ENCODE data around the gene NT5DC1.

NT5DC1 gene

DNA sequence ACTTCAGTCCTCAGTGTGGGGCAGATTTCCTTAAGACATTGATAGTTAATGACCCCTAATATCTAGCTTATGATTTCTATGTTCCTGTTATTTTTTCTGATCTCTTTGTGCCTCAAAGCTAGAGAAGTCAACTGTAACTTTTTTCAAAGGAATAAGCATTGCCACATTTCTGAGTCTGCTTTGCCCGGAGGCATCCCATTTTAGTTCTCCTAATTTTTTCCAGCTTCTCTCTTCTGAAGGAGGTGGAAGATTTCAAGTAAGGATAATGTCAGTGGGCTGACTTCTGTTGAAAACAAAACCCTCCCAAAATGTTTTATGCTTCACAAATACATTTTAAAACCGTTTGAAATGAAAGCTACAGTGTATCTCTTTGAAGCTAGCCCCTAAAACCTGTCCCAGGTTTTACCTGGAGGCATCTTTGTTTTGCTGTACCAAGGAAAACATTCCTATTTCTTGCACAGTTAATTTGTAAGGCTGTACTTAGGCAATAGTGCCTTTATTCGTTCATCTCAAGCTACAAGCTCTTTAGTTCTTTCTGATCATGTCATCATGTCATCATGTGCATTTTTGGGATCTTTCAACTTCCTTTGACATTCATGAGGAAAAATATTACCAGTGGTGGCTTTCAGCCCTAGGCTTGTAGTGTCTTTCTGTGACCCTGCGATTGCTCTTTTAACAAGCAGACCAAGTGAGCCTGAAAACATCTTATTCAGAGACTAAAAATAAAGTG is 107.6 kb downstream of the NT5DC1 start:
- Histone ChIP-seq H3K9ac (no peak overlapping the region), H3K79me2 (no peaks in the 10 kb centered on the region), H3K4me3 (ENCODE audit: low read depth, low read length) (no peak overlapping the region), H3K4me2 (ENCODE audit: low read length) (no peak overlapping the region), H3K27me3 (ENCODE audit: control insufficient read depth, insufficient read depth, low read length) (no peaks in the 10 kb centered on the region), H3K9me3 (ENCODE audit: control insufficient read depth, low read length) (no peaks in the 10 kb centered on the region), H3K27ac (no peak overlapping the region), H3K4me1 (no peaks in the 10 kb centered on the region), H3K36me3 (ENCODE audit: control insufficient read depth, insufficient read depth, low read length) (no peaks in the 10 kb centered on the region), H2AFZ (no peak overlapping the region)
- TF ChIP-seq, protein P1, sequence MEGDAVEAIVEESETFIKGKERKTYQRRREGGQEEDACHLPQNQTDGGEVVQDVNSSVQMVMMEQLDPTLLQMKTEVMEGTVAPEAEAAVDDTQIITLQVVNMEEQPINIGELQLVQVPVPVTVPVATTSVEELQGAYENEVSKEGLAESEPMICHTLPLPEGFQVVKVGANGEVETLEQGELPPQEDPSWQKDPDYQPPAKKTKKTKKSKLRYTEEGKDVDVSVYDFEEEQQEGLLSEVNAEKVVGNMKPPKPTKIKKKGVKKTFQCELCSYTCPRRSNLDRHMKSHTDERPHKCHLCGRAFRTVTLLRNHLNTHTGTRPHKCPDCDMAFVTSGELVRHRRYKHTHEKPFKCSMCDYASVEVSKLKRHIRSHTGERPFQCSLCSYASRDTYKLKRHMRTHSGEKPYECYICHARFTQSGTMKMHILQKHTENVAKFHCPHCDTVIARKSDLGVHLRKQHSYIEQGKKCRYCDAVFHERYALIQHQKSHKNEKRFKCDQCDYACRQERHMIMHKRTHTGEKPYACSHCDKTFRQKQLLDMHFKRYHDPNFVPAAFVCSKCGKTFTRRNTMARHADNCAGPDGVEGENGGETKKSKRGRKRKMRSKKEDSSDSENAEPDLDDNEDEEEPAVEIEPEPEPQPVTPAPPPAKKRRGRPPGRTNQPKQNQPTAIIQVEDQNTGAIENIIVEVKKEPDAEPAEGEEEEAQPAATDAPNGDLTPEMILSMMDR (IDR thresholded peaks at IDR 0.05), result no peak

DNA sequence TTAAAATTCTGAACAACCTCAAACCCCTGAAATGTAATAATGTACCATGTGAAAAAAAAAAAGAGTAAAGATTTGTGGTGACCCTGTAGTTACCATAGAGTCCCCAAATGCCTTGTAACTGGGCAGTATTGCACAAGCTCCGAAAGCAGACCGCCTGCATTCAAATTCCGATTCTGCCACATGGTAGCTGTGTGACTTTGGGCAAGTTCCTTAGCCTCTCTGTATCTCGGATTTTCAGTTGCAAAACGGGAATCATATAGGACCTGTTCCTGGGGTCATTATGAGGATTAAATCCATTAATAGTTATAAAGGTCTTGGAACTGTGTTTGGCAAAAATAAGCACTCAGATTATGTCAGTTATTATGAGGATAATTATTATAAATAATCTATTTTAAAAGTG is 109.7 kb downstream of the NT5DC1 start:
- TF ChIP-seq, protein P1 (IDR thresholded peaks at IDR 0.05), result no peak
- H3K9ac ChIP-seq, result no peak overlapping the region
- no peak overlapping the region for H3K27ac ChIP-seq
- H3K36me3 ChIP-seq (ENCODE audit: control insufficient read depth, insufficient read depth, low read length), result no peaks in the 10 kb centered on the region
- H3K79me2 ChIP-seq, result no peaks in the 10 kb centered on the region
- no peaks in the 10 kb centered on the region for H3K9me3 ChIP-seq (ENCODE audit: control insufficient read depth, low read length)
- H3K4me1 ChIP-seq, result no peaks in the 10 kb centered on the region
- H3K4me3 ChIP-seq (ENCODE audit: low read depth, low read length), result no peak overlapping the region
- no peak overlapping the region for H3K4me2 ChIP-seq (ENCODE audit: low read length)
- H3K27me3 ChIP-seq (ENCODE audit: control insufficient read depth, insufficient read depth, low read length), result no peaks in the 10 kb centered on the region
- no peak overlapping the region for H2AFZ ChIP-seq

DNA sequence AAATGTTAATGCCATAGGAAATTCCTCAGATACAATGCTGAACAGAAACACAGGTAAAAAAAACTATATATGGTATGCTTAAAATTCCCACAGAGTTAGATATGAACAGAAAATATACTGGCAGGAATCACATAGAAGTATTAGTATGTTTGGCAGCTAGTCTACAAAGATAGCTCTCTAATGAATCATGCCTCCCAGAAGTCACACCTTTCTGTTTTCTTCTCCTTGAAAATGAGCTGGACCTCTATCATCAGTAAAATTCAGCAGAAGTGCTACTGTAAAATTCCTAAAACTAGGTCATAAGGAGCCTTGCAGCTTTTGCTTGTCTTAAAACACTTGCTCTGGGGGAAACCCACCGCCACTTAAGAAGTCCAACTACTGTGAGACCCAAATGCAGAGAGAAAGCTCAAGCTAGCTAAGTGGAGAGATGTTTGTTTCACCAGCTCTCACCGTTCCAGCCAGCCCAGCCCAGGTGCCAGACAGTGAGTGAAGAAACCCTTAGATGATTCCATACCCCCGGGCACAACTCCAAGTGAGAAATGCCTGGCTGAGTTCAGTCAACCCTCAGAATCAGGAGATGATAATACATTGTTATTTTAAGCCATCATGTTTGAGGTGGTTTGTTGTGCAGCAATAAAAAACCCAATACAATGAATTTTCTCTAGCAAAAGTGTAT is 110.2 kb downstream of the NT5DC1 start:
- H3K4me2 ChIP-seq (ENCODE audit: low read length), result no peak overlapping the region
- H3K27me3 ChIP-seq (ENCODE audit: control insufficient read depth, insufficient read depth, low read length), result no peaks in the 10 kb centered on the region
- H3K36me3 ChIP-seq (ENCODE audit: control insufficient read depth, insufficient read depth, low read length), result no peaks in the 10 kb centered on the region
- H2AFZ ChIP-seq, result no peak overlapping the region
- H3K4me3 ChIP-seq (ENCODE audit: low read depth, low read length), result no peak overlapping the region
- no peaks in the 10 kb centered on the region for H3K9me3 ChIP-seq (ENCODE audit: control insufficient read depth, low read length)
- TF ChIP-seq, protein P1 (IDR thresholded peaks at IDR 0.05), result no peak
- H3K9ac ChIP-seq, result no peak overlapping the region
- no peaks in the 10 kb centered on the region for H3K79me2 ChIP-seq
- no peaks in the 10 kb centered on the region for H3K4me1 ChIP-seq
- no peak overlapping the region for H3K27ac ChIP-seq

DNA sequence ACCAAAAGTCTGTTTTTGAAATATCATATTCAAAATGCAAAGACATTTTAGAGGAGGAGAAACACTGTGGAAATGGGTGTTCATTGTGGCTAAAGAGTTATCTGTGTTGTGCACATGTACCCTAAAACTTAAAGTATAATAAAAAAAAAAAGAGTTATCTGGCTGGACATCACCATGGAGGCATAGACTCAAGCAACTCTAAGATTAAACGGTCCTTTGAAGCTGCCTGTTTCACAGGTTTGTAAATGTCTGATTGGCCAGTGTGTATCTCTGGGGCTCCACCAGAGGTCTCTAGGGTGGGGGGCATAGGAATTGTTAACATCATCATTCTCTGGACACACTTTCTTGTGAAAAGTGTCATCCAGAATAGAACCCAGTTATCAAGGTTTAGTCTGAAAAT is 114.0 kb downstream of the NT5DC1 start:
- H3K27me3 ChIP-seq (ENCODE audit: control insufficient read depth, insufficient read depth, low read length), result no peaks in the 10 kb centered on the region
- H2AFZ ChIP-seq, result no peak overlapping the region
- no peak overlapping the region for H3K9ac ChIP-seq
- no peak overlapping the region for H3K4me3 ChIP-seq (ENCODE audit: low read depth, low read length)
- H3K27ac ChIP-seq, result no peak overlapping the region
- H3K36me3 ChIP-seq (ENCODE audit: control insufficient read depth, insufficient read depth, low read length), result no peaks in the 10 kb centered on the region
- no peaks in the 10 kb centered on the region for H3K9me3 ChIP-seq (ENCODE audit: control insufficient read depth, low read length)
- H3K79me2 ChIP-seq, result no peaks in the 10 kb centered on the region
- H3K4me1 ChIP-seq, result no peaks in the 10 kb centered on the region
- no peak overlapping the region for H3K4me2 ChIP-seq (ENCODE audit: low read length)
- TF ChIP-seq, protein P1 (IDR thresholded peaks at IDR 0.05), result no peak

Measured in parathyroid adenoma (tissue), 2 donors.